Dermis microvascular lymphatic vessel endothelial cell (primary cell): ENCODE data around the gene C19orf53. TPM values are rescaled to one million over a fixed set of nuclear protein-coding genes. Genes with fewer than 3 reads are reported as not detected.
A peak's percentile ranks its signal among the peaks of the same experiment; 100 is the strongest.
"Not testable (repeated sequence)": the region's sequence is repeated elsewhere in the genome, so short reads cannot be mapped to it uniquely, and the experiment has no call there.

Experiments used
- DNase-seq, 2 donors: peaks; one replicate each; pipeline versions ENCODE4 v3.0.0 to v3.0.0-alpha.2; 2010; ENCODE audit warnings: low read depth in 2 of 2
- total RNA-seq: library from RNA; depleted of rRNA; stranded (reverse); fragments of >200 nt; gene quantifications from 2 replicates; pipeline ENCODE4 v1.2.1, GENCODE V29; 2014

C19orf53 gene
- total RNA-seq, 1 donor from 2014 or later, result 32.9 TPM

DNA sequence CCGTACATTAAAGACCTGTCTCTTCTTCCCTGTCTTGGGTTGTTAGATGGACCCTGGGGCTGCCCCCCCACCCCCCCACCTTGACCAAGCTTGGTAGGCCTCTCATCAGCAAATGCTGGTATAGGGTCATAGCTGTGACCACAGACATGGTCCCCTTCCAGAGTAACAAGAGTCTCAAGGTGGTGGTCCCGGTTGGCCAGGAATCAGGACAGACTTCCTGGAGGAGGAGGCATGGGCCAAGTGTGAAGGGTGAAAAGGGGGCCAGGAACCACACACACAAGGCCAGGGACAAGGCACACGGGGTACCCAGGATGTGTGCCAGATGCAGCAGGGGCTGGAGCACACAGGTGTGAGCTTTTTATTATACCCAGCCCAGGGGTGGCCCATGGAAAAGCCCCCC lies 11.0 kb upstream of the C19orf53 start:
- DNase-seq, result no peak

DNA sequence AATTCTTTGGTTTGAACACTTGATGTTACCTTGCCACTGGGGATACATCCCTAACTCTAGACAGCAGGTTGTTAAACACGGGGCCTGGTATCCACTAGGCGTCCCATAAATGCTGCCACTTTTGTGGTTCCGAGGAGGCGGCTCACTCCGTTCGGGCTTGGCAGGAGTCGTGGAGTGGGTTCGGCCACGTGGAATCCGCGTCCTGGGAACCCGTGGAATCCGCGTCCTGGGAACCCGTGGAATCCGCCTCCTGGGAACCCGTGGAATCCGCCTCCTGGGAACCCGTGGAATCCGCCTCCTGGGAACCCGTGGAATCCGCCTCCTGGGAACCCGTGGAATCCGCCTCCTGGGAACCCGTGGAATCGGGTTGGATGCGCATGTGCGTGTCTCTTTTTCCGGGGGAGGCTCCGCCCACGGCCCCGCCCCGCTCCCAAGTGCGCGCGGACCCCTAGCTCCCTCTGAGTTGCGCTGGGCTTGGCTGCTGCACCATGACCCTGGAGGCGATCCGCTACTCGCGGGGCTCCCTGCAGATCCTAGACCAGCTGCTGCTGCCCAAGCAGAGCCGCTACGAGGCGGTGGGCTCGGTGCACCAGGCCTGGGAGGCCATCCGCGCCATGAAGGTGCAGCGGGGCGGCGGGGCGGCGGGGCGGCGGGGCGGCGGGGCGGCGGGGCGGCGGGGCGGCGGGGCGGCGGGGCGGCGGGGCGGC lies 10.0 kb upstream of the C19orf53 start, which contains the start of gene MRI1:
TSS of gene MRI1 (plus strand) at position 422 of the 707 bp plus-strand sequence. CDS start at position 489, 67 bp downstream.
- DNase-seq, result peak; percentile 55 to 68

DNA sequence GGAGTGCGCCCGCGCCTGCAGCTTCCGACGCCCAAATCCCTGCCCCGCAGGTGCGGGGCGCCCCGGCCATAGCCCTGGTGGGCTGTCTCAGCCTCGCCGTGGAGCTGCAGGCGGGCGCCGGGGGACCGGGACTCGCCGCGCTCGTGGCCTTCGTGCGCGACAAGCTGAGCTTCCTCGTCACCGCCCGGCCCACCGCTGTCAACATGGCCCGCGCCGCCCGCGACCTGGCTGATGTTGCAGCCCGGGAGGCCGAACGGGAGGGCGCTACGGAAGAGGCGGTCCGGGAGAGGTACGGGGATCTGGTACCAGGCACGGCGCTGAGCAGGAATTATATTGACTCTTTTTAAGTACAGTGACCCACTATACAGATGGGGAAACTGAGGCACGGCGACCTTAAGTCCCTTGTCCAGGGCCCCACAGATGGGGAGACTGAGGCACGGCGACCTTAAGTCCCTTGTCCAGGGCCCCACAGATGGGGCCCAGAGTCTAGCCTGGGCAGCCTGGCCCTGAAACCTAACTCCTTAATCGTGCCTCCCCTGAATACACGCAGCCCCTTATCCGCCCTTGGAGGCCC lies 9.3 kb upstream of the C19orf53 start:
- peak in 1 of 2 donors; percentile 33 for DNase-seq

DNA sequence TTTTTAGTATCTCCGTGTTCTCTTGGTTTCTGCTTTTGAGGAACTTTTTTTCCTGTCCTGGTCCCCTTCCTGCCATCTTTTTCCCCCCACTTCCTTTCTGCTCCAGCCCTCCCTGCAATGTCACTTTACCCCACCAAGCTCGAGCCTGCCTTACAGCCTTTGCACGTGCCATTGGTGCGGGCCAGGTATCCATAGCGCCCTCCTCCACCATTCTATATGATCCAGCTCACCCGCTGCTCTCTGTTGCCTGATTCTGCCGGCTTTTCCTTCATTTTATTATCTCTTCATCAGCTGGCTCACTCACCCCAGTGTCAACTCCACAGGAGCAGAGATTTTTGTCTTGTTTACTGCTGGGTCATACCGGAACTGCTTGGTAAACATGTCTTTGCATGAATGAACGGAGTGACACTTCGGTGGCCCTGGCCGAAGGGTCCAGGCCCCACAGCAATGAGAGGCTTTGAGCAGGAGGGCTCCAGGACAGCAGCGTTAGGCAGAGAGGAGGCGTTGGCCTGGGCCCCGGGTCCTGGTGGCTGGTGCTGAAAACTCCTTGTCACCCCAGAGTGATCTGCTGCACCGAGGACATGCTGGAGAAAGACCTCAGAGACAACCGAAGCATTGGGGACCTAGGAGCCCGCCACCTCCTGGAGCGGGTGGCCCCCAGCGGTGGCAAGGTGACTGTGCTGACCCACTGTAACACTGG lies 8.7 kb upstream of the C19orf53 start:
- DNase-seq, result no peak

DNA sequence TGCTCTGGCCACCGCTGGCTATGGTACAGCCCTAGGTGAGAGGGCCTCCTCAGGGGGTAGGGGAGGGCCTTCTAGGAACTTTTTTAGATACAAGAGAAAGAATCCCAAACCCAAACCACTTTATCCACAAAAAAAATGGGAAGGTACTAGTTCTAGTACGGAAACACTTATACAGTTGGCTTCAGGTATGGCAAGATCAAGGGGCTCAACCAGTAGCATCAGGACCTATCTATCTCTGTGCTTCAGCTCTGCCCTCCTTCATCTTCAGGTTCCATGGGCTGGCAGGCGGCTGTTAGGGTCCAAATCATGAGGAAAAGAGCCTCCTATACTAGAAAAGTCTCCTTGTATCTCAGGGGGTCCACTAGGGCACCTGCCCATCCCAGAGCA lies 8.2 kb upstream of the C19orf53 start:
- DNase-seq, result no peak

DNA sequence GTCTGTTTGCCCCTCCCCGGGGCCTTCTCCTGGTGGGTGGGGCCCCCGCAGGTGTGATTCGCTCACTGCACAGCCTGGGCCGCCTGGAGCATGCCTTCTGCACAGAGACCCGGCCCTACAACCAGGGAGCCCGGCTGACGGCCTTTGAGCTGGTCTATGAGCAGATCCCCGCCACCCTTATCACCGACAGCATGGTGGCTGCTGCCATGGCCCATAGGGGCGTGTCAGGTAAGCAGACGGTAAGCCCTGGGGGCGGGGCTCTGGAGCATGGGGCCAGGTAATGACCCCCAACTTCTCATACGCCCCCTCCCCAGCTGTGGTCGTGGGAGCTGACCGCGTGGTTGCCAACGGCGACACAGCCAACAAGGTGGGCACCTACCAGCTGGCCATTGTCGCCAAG lies 5.7 kb upstream of the C19orf53 start:
- DNase-seq, result no peak

DNA sequence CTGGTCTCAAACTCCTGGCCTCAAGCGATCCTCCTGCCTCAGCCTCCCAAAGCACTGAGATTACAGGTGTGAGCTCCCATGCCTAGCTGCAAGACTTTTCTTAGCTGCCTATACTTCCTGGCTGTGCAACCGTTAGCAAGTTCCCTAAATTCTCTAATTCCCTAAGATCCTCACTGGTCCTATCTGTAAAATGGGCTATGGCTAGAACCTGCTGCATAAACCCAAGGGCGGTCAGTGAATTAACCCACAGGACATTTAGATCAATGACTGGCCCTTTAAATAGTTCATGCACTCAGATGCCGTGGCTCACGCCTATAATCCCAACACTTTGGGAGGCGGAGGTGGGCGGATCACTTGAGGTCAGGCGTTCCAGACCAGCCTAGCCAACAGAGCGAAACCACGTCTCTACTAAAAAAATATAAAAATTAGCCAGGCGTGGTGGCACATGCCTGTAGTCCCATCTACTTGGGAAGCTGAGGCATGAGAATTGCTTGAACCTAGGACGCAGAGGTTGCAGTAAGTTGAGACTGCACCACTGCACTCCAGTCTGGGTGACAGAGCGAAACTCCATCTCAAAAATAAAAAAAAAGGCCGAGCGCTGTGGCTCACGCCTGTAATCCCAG lies 4.1 kb upstream of the C19orf53 start:
- DNase-seq, result no peak

DNA sequence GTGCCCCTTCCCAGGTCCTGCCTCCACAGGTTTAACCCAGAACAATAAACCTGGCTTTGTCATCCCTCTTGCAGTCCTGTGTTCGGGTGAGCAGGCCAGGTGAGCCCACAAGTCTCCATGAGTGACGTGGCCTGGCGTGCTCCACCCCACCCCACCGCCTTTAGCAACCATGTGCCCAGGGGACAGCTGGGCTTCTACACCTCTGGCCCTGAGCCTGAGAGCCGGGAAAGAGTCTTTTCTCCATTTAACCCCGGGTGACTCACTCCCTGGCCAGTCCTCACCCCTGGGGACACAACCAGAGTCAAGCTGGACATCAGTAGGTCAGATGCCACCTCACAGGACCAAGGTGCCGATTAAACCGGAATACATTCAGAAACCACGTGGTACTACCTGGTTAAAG lies 4.1 kb downstream of the C19orf53 start:
- no peak for DNase-seq

DNA sequence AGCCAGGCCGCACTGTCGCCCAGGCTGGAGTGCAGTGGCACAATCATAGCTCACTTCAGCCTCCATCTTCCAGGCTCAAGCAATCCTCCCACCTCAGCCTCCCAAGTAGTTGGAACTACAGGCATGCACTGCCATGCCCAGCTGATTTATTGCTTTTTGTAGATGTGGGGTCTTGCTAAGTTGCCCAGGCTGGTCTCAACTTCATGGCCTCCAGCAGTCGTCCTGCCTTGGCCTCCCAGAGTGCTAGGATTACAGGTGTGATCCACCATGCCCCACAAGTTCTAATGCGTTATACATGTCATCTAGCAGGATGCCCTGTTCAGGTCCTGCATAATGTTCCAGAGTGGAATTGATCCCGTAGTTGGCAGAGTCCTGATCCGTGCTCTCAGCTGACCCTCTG lies 4.6 kb downstream of the C19orf53 start:
- no peak for DNase-seq

DNA sequence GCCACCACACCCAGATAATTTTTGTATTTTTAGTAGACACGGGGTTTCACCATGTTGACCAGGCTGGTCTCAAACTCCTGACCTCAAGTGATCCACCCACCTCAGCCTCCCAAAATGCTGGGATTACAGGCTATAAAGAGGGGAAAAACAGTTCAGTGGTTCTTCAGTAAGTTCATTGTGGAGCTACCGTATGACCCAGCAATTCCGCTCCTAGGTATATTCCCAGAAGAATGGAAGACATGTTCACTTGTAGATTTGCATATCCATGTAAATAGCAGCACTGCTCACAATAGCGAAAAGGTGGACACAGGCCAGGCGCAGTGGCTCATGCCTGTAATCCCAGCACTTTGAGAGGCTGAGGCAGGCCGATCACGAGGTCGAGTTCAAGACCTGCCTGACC lies 5.5 kb downstream of the C19orf53 start:
- DNase-seq, result not testable (repeated sequence)

DNA sequence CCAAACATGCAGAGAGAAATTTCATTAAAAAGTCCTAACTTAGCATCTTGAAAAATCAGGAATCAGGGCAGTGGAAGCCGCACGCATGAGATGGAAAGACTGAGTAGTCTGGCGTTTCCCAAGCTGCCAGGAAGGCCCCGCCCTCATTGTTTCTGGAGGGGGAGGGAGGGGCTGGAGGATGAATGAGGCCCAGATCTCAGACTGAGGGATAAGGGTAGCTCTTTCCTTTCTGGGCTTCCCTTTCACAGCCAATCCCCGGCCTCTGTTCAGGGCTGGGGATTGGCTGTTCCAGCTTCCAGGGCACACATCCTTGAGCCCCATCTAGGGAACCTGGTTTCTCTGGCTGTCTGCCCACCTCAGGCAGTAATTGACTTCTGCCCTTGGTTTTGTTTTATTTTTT lies 7.3 kb downstream of the C19orf53 start:
- peak; percentile 64 to 84 for DNase-seq

DNA sequence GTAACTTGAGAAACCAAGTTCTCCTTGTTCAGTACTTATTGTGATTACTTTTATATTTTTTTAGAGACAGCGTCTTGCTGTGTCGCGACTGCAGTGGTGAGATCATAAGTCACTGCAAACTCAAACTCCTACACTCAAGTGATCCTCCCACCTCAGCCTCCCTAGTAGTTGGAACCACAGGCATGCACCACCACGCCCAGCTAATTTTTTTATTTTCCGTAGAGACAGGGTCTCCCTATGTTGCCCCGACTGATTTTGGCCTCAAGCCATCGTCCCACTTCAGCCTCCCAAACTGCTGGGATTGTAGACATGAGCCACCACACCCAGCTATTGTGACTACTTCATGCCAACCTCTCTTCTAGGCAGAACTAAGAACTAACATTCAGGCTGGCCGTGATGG lies 8.3 kb downstream of the C19orf53 start:
- DNase-seq, result no peak

DNA sequence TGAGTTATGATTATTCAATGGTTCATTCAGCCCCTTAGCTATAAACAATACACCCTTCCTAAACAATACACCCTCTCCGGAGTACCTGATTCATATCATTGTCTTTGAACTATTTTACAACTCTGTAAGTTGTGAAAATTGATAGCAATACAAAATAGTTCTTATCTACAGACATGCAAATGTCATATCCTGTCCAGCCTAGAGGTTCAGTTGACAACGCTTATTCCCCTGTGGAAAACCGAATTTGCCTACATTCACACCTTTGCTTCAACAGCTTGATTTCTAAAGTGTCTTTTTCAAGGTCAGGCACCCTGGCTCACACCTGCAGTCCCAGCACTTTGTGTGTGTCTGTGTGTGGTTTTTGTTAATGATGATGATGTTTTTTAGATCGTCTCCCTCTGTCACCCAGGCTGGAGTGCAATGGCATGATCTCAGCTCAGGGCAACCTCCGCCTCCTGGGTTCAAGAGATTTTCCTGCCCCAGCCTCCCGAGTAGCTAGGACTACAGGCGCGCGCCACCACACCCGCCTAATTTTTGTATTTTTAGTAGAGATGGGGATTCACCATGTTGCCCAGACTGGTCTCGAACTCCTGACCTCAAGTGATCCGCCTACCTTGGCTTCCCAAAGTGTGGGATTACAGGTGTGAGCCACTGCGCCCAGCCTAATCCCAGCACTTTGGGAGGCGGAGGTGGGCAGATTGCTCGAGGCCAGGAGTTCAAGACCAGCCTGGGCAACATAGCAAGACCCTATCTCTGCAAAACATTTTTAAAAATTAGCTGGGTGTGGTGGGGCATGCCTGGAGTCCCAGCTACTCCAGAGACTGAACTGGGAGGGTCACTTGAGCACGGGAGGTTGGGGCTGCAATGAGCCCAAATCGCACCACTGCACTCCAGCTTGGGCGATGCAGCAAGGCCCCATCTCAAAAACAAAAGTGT lies 9.6 kb downstream of the C19orf53 start:
- peak in 1 of 2 donors; percentile 28 for DNase-seq

DNA sequence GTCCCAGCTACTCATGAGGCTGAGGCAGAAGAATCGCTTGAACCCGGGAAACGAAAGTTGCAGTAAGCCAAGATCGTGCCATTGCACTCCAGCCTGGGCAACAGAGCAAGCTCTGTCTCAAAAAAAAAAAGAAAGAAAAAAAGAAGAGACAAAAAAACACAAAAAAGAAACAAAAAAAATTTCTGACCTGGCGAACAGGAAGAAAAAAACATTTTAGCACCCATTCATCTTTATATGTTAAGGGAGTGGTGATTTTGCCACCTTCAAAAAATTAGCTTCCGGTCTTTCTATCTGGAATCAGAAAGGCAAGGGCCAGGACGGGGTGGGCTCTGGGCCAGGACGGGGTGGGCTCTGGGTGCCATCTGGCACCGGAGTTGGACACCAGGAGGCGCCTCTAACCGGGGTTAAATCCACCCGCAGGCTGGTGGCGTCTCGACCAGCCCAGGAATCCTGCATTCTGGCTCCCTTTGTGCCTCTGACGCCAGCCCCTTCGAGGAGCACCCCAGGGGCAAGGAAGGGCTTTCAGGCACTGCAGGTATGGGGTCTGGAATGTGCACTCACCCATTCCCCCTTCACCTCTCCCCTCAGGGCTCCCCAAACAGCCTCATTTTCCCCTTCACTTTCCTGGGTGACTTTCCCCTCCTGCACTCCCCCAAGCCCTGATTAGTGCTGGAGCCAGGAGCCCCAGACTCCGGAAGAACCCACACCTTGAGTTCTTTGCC lies 10.6 kb downstream of the C19orf53 start:
- peak in 1 of 2 donors; percentile 70 for DNase-seq

DNA sequence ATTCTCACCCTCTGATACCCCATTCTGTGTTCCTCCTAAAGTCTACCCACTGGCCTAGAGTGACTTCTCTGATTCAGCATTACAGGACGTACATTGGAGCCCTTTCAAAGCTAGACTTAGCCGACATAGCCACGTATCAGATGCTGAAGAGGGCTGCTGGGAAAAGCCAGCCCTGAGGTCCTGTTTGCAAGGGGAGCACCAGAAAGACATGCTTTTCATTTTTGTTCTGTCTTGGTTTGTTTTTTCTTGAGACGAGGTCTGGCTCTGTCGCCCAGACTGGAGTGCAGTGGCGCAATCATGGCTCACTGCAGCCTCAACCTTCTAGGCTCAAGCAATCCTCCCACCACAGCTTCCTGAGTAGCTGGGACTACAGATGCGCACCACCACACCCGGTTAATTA lies 14.7 kb downstream of the C19orf53 start:
- no peak for DNase-seq

DNA sequence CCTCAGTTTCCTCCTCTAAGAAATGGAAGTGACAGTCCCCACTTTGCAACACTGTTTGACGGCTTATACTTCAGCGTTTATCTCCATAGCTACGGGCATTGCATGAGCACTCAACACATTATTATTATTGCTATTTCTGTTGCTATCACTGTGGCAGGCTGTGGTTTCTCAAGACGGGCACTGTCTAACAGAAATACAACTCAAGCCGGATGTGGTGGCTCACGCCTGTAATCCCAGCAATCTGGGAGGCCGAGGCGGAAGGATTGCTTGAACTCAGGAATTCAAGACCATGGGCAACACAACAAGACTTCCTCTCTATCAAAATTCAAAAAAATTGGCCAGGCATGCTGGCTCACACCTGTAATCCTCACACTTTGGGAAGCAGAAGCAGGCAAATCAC lies 16.1 kb downstream of the C19orf53 start:
- no peak for DNase-seq

DNA sequence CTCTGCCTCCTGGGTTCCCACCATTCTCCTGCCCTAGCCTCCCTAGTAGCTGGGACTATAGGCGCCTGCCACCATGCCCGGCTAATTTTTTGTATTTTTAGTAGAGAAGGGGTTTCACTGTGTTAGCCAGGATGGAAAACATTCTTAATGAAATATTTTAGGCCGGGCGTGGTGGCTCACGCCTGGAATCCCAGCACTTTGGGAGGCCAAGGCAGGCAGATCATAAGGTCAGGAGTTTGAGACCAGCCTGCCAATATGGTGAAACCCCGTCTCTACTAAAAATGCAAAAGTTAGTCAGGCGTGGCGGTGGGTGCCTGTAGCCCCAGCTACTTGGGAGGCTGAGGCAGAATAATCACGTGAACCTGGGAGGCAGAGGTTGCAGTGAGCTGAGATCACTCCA lies 19.1 kb downstream of the C19orf53 start:
- DNase-seq, result not testable (repeated sequence)

DNA sequence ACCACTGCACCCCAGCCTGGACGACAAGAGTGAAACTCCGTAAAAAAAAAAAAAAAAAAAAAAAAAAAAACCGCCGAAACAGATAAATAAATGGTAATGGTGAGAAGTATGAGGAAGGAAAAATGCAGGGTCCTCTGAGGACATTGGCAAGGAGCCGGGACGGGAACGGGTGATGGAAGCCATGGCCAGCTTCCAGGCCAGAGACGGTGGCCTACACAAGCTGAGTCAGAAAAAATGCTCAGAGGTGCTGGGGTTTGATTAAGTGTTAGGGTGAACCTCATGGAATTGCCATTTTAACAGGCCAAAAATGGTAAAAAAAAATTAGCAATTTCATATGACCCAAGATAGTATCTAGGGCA lies 20.1 kb downstream of the C19orf53 start:
- peak in 1 of 2 donors; percentile 85 for DNase-seq

DNA sequence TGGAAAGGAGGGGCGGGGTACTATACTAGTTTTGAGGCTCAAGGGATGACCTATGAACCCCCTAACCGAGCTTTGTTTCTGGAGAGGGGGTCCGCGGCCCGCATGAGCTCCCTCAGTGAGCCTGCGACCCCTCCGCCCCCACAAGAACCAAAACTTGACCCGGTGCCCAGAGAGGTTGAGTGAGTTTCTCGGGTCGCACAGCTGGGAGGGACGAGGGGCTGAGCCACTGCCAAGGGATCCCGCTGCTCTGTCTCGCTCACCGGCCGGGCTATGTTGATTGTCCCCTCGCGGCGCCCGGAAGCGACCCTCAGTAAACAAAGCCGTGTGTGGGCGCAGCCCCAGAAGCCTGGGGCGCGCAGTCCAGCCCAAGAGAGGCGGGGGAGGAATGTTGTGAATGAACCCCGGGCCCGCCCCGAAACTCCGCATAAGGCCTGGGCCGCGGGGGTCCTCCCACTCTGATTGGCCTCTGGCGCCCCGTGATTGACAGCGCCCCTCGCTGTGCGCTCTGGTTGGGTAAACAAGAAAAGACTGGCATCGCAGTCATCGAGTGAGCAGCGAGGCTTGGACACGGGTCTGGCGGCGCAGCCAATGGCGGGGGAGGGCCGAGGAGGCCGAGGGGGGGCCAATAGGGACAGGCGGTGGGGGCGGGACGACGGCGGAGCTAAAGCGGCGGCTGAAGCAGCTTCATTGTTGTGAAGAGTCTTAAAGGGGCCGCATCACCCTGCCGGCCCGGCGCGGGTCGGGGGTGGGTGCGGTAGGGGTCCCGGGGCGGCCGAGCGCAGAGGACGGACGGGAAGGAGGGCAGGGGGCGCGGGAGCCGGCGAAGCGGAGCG lies 20.7 kb downstream of the C19orf53 start, which contains the start of gene ZSWIM4:
TSS of gene ZSWIM4 (plus strand) at position 687 of the 833 bp plus-strand sequence. CDS start 206 bp downstream, outside the sequence.
- DNase-seq, result peak; percentile 96 to 99
